Measurements from ENCODE around the gene LSG1.

- TF ChIP-seq KDM1A (IDR thresholded peaks at IDR 0.05; ENCODE audit: borderline replicate concordance) (no peak), EP300 (IDR thresholded peaks at IDR 0.05; ENCODE audit: borderline replicate concordance in 1 of 2, control insufficient read depth in 1 of 2, low read depth in 2 of 2, low read length in 2 of 2) (no peak), RBBP5 (conservative IDR thresholded peaks at IDR 0.05) (no peak), POLR2A (IDR thresholded peaks at IDR 0.05; ENCODE audit: low read depth, low read length) (no peak), RAD21 (IDR thresholded peaks at IDR 0.05; ENCODE audit: insufficient read depth, low read depth, low read length) (no peak), CTCF (IDR thresholded peaks at IDR 0.05 in 2 of 3, conservative IDR thresholded peaks at IDR 0.05 in 1 of 3; ENCODE audit: control insufficient read depth in 2 of 3, extremely low read depth in 1 of 3, insufficient read depth in 1 of 3, low read depth in 3 of 3, low read length in 3 of 3) (no peak), SP1 (IDR thresholded peaks at IDR 0.05; ENCODE audit: low read depth, low read length) (no peak), NR2F1 (conservative IDR thresholded peaks at IDR 0.05) (no peak), CHD2 (IDR thresholded peaks at IDR 0.05; ENCODE audit: borderline replicate concordance, low read depth, low read length) (no peak), CHD4 (IDR thresholded peaks at IDR 0.05) (no peak), TAF1 (IDR thresholded peaks at IDR 0.05; ENCODE audit: borderline replicate concordance, low read depth, low read length) (no peak)
Measured at GRCh38 chr3:194592798-194593752, 78.9 kb downstream of the LSG1 start.
